Measurements from ENCODE around the gene CFAP251.
"Not testable (repeated sequence)": the region's sequence is repeated elsewhere in the genome, so short reads cannot be mapped to it uniquely, and the experiment has no call there.

The CFAP251 gene

GRCh38 chr12:121980191-121980891, 61.9 kb downstream of the CFAP251 start:
- no peak for DNase-seq

DNA sequence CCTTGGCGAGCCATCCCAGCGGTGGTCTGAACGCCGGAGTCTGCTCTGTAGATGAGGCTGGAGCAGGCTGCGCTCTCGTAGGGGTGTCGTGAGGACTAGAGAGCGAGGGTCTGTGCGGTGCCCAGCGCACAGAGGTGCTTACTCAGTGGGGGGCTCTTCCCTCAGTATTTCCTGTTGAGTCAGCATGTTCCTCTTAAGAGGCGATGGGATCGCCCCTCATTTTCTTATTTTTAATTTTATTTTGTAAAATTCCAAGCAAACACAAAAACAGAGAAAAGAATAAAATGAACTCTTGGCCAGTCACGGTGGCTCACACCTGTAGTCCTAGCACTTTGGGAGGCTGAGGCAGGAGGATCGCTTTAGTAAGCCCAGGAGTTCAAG, 62.5 kb downstream of the CFAP251 start:
- no peak for DNase-seq

- DNase-seq = no peak
These were observed 63.1 kb downstream of the CFAP251 start for GRCh38 chr12:121981456-121981855.

DNA sequence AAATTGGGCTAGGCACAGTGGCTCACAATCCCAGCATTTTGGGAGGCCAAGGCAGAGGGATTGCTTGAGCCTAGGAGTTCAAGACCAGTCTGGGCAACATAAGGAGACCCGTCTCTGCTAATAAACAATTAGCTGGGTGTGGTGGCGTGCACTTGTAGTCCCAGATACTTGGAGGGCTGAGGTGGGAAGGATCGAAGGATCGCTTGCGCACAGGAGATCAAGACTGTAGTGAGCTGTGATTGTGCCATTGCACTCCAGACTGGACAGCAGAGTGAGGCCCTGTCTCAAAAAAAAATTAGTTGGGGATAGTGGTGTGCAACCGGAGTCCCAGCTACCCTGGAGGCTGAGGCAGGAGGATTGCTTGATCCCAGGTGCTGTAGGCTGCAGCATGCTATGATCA, 64.6 kb downstream of the CFAP251 start:
- no peak for DNase-seq

GRCh38 chr12:121983536-121984210, 65.3 kb downstream of the CFAP251 start:
- no peak for DNase-seq

DNA sequence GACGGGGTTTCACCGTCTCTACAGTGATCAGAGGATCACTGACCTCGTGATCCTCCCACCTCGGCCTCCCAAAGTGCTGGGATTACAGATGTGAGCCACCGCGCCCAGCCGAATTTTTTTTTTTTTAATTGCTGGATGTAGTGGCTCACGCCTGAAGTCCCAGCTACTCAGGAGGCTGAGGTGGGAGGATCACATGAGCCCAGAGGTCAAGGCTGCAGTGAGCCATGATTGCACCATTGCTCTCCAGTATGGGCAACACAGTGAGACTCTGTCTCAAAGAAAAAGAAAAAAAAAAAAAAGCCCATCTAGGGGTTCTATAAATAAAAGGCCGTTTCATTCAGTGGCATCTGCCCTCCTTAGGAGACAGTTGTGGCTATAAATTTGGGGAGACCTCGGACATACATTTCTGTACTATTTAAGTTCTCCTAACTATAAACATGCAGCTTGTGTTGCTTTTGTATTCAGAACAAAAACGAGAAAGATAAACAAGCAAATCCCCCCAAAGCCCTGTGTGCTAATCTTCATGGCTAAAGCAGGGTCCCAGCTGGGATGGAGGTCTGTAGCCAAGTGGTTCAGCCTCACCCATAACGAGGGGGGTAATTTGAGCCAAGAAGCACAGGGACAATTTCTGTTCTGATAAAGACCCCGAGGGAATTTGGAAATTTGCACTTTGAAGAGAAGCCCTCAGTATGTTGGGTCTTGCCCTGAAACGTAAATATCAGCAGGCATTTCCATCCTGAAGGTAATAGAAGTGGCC, 68.3 kb downstream of the CFAP251 start:
- DNase-seq = no peak

DNA sequence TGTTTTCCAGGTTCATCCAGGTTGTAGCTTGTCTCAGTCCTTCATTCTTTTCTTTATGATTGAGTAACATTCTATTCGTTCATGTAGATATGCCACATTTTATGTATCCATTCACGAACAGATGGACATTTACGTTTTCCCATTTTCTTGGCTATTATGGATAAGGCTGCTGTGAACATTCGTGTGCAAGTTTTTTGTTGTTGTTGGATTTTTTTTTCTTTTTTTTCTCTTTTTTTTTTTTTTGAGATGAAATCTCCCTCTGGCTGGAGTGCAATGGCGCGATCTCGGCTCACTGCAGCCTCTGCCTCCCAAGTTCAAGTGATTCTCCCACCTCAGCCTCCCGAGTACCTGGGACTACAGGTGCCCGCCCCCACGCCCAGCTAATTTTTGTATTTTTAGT, 70.1 kb downstream of the CFAP251 start:
- not testable (repeated sequence) for DNase-seq

GRCh38 chr12:121989276-121990113, 71.1 kb downstream of the CFAP251 start:
- no peak for DNase-seq

- no peak for DNase-seq
These were observed 71.8 kb downstream of the CFAP251 start for GRCh38 chr12:121990114-121990647.

DNA sequence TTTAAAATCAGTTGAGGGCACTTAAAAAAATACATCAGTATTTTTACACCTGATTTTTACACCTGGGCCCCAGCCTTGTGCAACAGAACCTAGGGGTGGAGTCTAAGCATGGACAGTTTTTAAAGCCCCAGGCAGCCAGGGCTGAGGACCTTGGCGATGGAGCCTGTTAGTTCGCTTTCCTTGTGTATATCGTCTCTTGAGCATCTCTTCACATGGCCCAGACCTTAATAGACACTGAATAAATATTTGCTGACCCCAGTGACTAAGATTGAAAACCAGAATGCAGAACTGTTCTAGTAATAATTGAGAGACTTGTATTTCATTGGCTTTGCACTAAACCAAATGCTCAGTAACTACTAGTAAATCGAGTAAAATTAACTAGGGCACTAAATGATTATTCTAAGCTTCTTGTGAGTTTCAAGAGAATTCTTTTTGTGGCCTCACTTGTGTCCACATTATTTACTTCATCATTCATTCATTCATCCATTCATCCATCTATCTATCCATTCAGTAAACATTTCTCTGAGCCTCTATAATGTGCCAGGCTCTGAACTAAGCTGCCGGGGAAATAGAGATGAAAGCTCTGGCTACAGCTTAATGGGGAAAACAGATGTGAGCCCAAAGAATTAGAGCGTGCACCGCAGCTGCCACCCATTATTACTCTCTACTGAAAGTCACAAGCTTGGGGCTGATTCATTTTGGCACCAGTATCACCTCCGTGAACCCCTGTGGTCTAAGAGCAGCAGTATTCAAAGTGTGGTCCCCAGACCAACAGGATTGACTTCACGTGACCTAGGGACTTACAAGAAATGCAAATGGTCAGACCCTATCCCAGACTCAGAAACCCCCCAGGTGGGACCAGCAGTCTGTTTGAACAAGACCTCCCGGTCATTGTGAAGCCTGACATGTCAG, 72.6 kb downstream of the CFAP251 start:
- no peak for DNase-seq

GRCh38 chr12:121992059-121992879, 73.9 kb downstream of the CFAP251 start:
- no peak for DNase-seq

GRCh38 chr12:121996050-121996944, 77.9 kb downstream of the CFAP251 start:
- peak; percentile 59 for DNase-seq

DNA sequence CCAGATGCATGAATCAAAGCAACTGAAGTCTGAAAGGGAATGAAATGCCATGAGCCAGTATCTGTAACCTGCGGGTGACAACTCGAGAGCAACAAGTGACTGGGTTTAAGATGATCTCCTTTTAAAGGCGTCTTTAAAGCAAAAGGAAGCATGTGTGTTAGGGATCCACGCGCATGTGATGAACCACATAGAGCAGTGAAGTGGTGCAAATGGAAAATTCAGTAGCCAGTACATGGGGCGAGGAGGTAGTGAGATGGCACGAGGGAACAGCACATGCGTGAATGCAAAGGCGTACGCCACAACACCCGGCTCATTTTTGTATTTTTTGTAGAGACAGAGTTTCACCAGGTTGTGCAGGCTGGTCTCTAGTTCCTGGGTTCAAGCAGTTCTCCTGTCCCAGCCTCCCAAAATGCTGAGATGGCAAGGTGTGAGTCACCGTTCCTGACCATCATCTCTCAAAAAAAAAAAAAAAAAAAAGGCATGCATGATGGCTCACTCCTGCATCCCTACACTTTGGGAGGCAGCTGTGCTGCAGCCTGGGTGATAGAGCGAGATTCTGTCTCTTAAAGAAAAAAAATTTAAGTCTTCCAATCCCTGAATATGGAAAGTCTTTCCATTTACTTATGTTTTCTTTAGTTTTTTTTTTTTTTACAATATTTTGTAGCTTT, 78.7 kb downstream of the CFAP251 start:
- no peak for DNase-seq

DNA sequence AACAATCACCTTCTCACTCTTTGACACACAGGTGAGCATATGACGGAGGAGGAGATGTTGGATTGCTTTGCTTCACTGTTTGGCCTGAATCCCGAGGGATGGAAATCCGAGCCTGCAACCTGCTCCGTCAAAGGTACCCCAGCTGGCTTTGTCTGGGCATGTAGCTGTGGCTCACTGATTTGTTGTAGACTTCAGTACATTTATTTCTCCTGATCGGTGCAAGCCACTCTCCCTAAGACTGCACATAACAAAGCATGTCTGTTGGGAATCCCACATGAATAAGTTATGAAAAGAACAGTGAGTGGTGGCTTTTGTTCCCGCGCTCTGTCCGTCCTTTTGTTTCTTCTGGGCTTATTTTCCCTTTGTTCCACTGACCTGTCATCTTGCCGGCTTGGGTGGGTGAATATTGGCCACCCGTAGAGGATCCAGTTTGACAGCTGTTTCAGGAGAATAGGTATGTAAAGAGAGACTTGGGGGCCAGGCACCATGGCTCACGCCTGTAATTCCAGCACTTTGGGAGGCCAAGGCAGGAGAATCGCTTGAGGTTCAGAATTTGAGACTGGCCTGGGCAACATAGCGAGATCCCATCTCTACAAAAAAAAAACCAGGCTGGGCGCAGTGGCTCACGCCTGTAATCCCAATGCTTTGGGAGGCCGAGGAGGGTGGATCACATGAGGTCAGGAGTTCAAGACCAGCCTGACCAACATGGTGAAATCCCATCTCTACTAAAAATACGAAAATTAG, 83.2 kb downstream of the CFAP251 start:
- DNase-seq = no peak

GRCh38 chr12:122003651-122004611, 85.5 kb downstream of the CFAP251 start:
- peak; percentile 90 for DNase-seq

GRCh38 chr12:122004633-122005071, 86.3 kb downstream of the CFAP251 start:
- no peak for DNase-seq

DNA sequence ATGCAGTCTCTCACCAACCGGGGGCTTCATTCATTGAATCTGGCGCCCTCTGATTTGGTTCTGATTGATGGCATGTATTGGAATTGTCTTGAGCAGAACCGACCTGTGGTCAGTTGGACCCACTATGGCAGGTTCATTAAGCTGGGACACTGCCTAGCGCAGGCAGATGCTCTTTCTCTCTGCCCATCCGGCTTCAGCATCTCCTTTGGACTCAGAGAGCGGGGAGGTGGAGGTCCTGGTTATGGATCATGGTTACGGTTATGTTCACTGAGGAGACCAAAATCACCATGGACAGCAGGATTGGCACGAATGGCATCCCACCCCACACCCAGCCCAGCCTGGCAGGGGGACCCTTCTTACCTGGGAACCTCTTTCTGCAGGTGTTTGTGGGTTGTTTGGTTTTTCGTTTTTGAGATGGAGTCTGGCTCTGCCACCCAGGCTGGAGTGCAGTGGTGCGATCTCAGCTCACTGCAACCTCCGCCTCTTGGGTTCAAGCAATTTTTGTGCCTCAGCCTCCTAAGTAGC, 86.9 kb downstream of the CFAP251 start:
- DNase-seq = no peak
